Trophoblast cell (in vitro differentiated cells and primary cell): ENCODE measurements around the gene SEMA3F.

Experiments used
- DNase-seq, 2 donors: peaks; one replicate each; pipeline ENCODE4 v3.0.0-alpha.2; 2016
- H2AFZ ChIP-seq: 2 replicates; pipeline ENCODE4 v1.6.1; 2013; ENCODE audit warnings: low read length, moderate library complexity, mild to moderate bottlenecking; ENCODE audit not compliant: insufficient read depth, poor library complexity
- H2AK5ac ChIP-seq: 2 replicates; pipeline ENCODE4 v1.6.1; 2013; ENCODE audit warnings: mild to moderate bottlenecking, low read length
- H2BK120ac ChIP-seq: 2 replicates; pipeline ENCODE4 v1.6.1; 2013; ENCODE audit warnings: low read length, mild to moderate bottlenecking, moderate library complexity; ENCODE audit not compliant: insufficient read depth, poor library complexity
- H2BK12ac ChIP-seq: 2 replicates; pipeline ENCODE4 v1.6.1; 2013; ENCODE audit warnings: mild to moderate bottlenecking, low read length, moderate library complexity
- H2BK5ac ChIP-seq: 2 replicates; pipeline ENCODE4 v1.6.1; 2013; ENCODE audit warnings: low read length, low read depth, moderate library complexity, mild to moderate bottlenecking; ENCODE audit not compliant: poor library complexity
- H3K14ac ChIP-seq: 2 replicates; pipeline ENCODE4 v1.6.1; 2013; ENCODE audit warnings: mild to moderate bottlenecking, low read length
- H3K18ac ChIP-seq: 2 replicates; pipeline ENCODE4 v1.6.1; 2013; ENCODE audit warnings: mild to moderate bottlenecking, low read length
- H3K23ac ChIP-seq: 2 replicates; pipeline ENCODE4 v1.6.1; 2013; ENCODE audit warnings: low read length
- H3K27ac ChIP-seq: 2 replicates; pipeline ENCODE4 v1.5.1; 2013; ENCODE audit warnings: low read depth, mild to moderate bottlenecking, inconsistent platforms, low read length, moderate library complexity
- H3K27me3 ChIP-seq: 2 replicates; pipeline ENCODE4 v1.6.1; 2013; ENCODE audit warnings: inconsistent platforms, mild to moderate bottlenecking, low read length, moderate library complexity; ENCODE audit not compliant: insufficient read depth
- H3K36me3 ChIP-seq, 2 experiments: 1 replicate in 1 of 2; 2 replicates in 1 of 2; pipeline ENCODE4 v1.6.1; 2013; ENCODE audit warnings: low read length in 2 of 2, mild to moderate bottlenecking in 2 of 2, moderate library complexity in 1 of 2; ENCODE audit not compliant: insufficient read depth in 2 of 2, control insufficient read depth in 1 of 2
- H3K4ac ChIP-seq: 2 replicates; pipeline ENCODE4 v1.6.1; 2013; ENCODE audit warnings: low read depth, mild to moderate bottlenecking, low read length, moderate library complexity
- H3K4me1 ChIP-seq, 2 experiments: 1 replicate in 1 of 2; 2 replicates in 1 of 2; pipeline ENCODE4 v1.6.1; 2013; ENCODE audit warnings: low read length in 2 of 2, mild to moderate bottlenecking in 2 of 2, moderate library complexity in 1 of 2; ENCODE audit not compliant: insufficient read depth in 2 of 2, control insufficient read depth in 1 of 2
- H3K4me2 ChIP-seq: 2 replicates; pipeline ENCODE4 v1.6.1; 2013; ENCODE audit warnings: inconsistent platforms, mild to moderate bottlenecking, low read length, moderate library complexity
- H3K4me3 ChIP-seq: 2 replicates; pipeline ENCODE4 v1.5.1; 2013; ENCODE audit warnings: mild to moderate bottlenecking, low read depth, low read length, inconsistent platforms
- H3K79me1 ChIP-seq: one replicate; pipeline ENCODE4 v1.6.1; 2013; ENCODE audit warnings: low read length
- H3K79me2 ChIP-seq: 2 replicates; pipeline ENCODE4 v1.6.1; 2013; ENCODE audit warnings: low read length, mild to moderate bottlenecking; ENCODE audit not compliant: control insufficient read depth, insufficient read depth, poor library complexity
- H3K9ac ChIP-seq: 2 replicates; pipeline ENCODE4 v1.6.1; 2013; ENCODE audit warnings: mild to moderate bottlenecking, low read length
- H3K9me3 ChIP-seq: 2 replicates; pipeline ENCODE4 v1.6.1; 2013; ENCODE audit warnings: low read depth, mild to moderate bottlenecking, control low read depth, inconsistent platforms, low read length; ENCODE audit not compliant: insufficient read depth
- H4K12ac ChIP-seq: 2 replicates; pipeline ENCODE4 v1.6.1; 2013; ENCODE audit warnings: low read depth, mild to moderate bottlenecking, low read length, moderate library complexity
- H4K8ac ChIP-seq: 2 replicates; pipeline ENCODE4 v1.6.1; 2013; ENCODE audit warnings: low read depth, mild to moderate bottlenecking, low read length, moderate library complexity
- H4K91ac ChIP-seq: one replicate; pipeline ENCODE4 v1.6.1; 2013; ENCODE audit warnings: low read depth, mild to moderate bottlenecking, low read length, moderate library complexity
- WGBS: extraction: QIAGEN DNeasy Blood & Tissue Kit; methylation state at CpG from one replicate; pipeline ENCODE4 v1.1.7; 2013; ENCODE audit warnings: missing lambda C conversion rate; ENCODE audit not compliant: insufficient read length, insufficient coverage; ENCODE audit errors: extremely low coverage; 5-methylcytosine and 5-hydroxymethylcytosine counted together

SEMA3F gene

GRCh38 chr3:50193286-50193685 is 38.2 kb downstream of the SEMA3F start:
- Histone ChIP-seq H3K14ac (no peak overlapping the region), H3K4me1 (peaks cover 0 to 4% of the 10 kb centered on the region in 2 experiments), H2BK12ac (no peak overlapping the region), H2BK5ac (no peak overlapping the region), H3K9ac (no peak overlapping the region), H4K91ac (no peak overlapping the region), H4K8ac (no peak overlapping the region), H3K4me3 (no peak overlapping the region), H3K27ac (no peak overlapping the region), H2AFZ (no peak overlapping the region), H3K18ac (no peak overlapping the region), H3K79me1 (no peaks in the 10 kb centered on the region), H3K27me3 (no peaks in the 10 kb centered on the region), H4K12ac (no peak overlapping the region), H3K4me2 (no peak overlapping the region), H3K9me3 (no peaks in the 10 kb centered on the region), H2BK120ac (no peak overlapping the region), H3K36me3 (peaks cover under 1 to 1% of the 10 kb centered on the region in 2 experiments), H3K79me2 (no peaks in the 10 kb centered on the region), H2AK5ac (no peak overlapping the region), H3K4ac (no peak overlapping the region), H3K23ac (no peak overlapping the region)
- no peak for DNase-seq
- no CpG with 5 or more reads among the region's 36 CpGs for WGBS

GRCh38 chr3:50193746-50194127 is 38.6 kb downstream of the SEMA3F start:
- Histone ChIP-seq H3K18ac (no peak overlapping the region), H4K91ac (no peak overlapping the region), H4K12ac (no peak overlapping the region), H3K9me3 (no peaks in the 10 kb centered on the region), H3K4ac (no peak overlapping the region), H3K4me2 (no peak overlapping the region), H3K4me1 (peaks cover 0 to 4% of the 10 kb centered on the region in 2 experiments), H3K27me3 (no peaks in the 10 kb centered on the region), H3K36me3 (no peaks in the 10 kb centered on the region), H4K8ac (no peak overlapping the region), H3K4me3 (no peak overlapping the region), H2BK120ac (no peak overlapping the region), H2BK5ac (no peak overlapping the region), H3K79me2 (no peaks in the 10 kb centered on the region), H3K23ac (no peak overlapping the region), H2AFZ (no peak overlapping the region), H3K14ac (no peak overlapping the region), H3K79me1 (no peaks in the 10 kb centered on the region), H2BK12ac (no peak overlapping the region), H2AK5ac (no peak overlapping the region), H3K9ac (no peak overlapping the region), H3K27ac (no peak overlapping the region)
- no CpG with 5 or more reads among the region's 34 CpGs for WGBS
- no peak for DNase-seq

- Histone ChIP-seq H4K91ac (no peak overlapping the region), H3K14ac (no peak overlapping the region), H3K23ac (no peak overlapping the region), H3K4me2 (no peak overlapping the region), H3K18ac (no peak overlapping the region), H3K79me1 (no peaks in the 10 kb centered on the region), H2BK120ac (no peak overlapping the region), H3K27ac (no peak overlapping the region), H2AFZ (no peak overlapping the region), H3K79me2 (no peaks in the 10 kb centered on the region), H3K27me3 (no peaks in the 10 kb centered on the region), H3K4me3 (no peak overlapping the region), H2BK5ac (no peak overlapping the region), H3K4me1 (peaks cover 0 to 4% of the 10 kb centered on the region in 2 experiments), H3K9ac (no peak overlapping the region), H3K9me3 (no peaks in the 10 kb centered on the region), H2AK5ac (no peak overlapping the region), H4K12ac (no peak overlapping the region), H3K36me3 (no peaks in the 10 kb centered on the region), H4K8ac (no peak overlapping the region), H2BK12ac (no peak overlapping the region), H3K4ac (no peak overlapping the region)
- DNase-seq, result peak; percentile 31 to 63
- no CpG with 5 or more reads among the region's 70 CpGs for WGBS
Measured at GRCh38 chr3:50194128-50194902, 39.2 kb downstream of the SEMA3F start.

- Histone ChIP-seq H2BK5ac (no peak overlapping the region), H3K9ac (no peak overlapping the region), H3K23ac (no peak overlapping the region), H3K36me3 (no peaks in the 10 kb centered on the region), H2AK5ac (no peak overlapping the region), H4K12ac (no peak overlapping the region), H3K79me1 (no peaks in the 10 kb centered on the region), H3K18ac (no peak overlapping the region), H4K91ac (peak overlapping the region; percentile 27), H3K4me1 (peaks cover 0 to 4% of the 10 kb centered on the region in 2 experiments), H3K4ac (no peak overlapping the region), H3K9me3 (no peaks in the 10 kb centered on the region), H3K4me3 (no peak overlapping the region), H3K27ac (no peak overlapping the region), H4K8ac (no peak overlapping the region), H3K14ac (no peak overlapping the region), H2BK120ac (no peak overlapping the region), H3K4me2 (no peak overlapping the region), H2BK12ac (no peak overlapping the region), H3K27me3 (no peaks in the 10 kb centered on the region), H2AFZ (no peak overlapping the region), H3K79me2 (no peaks in the 10 kb centered on the region)
- no peak for DNase-seq
- WGBS, result no CpG with 5 or more reads among the region's 14 CpGs
Measured at GRCh38 chr3:50194903-50195500, 39.9 kb downstream of the SEMA3F start.
